ENCODE measurements around the gene SPATA31E1.
"Not testable (repeated sequence)": the region's sequence is repeated elsewhere in the genome, so short reads cannot be mapped to it uniquely, and the experiment has no call there.

GRCh38 chr9:87921561-87921960, 38.9 kb downstream of the SPATA31E1 start:
- TF ChIP-seq EZH2 (IDR thresholded peaks at IDR 0.05; ENCODE audit: borderline replicate concordance, low read length); CTCF (IDR thresholded peaks at IDR 0.05; ENCODE audit: low read length): not testable (repeated sequence)

All from OCI-LY1 (cell line).